Caco-2 (cell line): ENCODE data around the gene MAD1L1. TPM values are rescaled to one million over a fixed set of nuclear protein-coding genes. Genes with fewer than 3 reads are reported as not detected.
A peak's percentile ranks its signal among the peaks of the same experiment; 100 is the strongest.

Source experiments
- BruUV-seq: library from RNA; stranded (reverse); fragments of 400-500 nt; replicated peaks from 2 replicates; lab custom pipeline; 2021; lab: Mats Ljungman, UMichigan
- CTCF ChIA-PET: fragments of 300-600 bp; sonication (Branson Sonifier 250); formaldehyde crosslinking; loops from one replicate; lab custom pipeline; 2022; ENCODE audit warnings: antibody characterized with exemption; lab: Charles Lee
- POLR2A ChIA-PET: fragments of 300-600 bp; sonication (Branson Sonifier 250); formaldehyde crosslinking; loops from one replicate; lab custom pipeline; 2022; ENCODE audit warnings: antibody characterized with exemption; lab: Charles Lee
- DNase-seq, 2 experiments: peaks; one replicate each; pipeline versions ENCODE4 v3.0.0 to v3.0.0-alpha.2; 2020 to 2022
- H3K27me3 ChIP-seq: replicated peaks from 2 replicates; pipeline ENCODE4 v1.6.0; 2011; ENCODE audit warnings: low read length; ENCODE audit not compliant: control insufficient read depth, insufficient read depth
- H3K36me3 ChIP-seq: 2 replicates; pipeline ENCODE4 v1.5.1; 2011; ENCODE audit warnings: low read length; ENCODE audit not compliant: control insufficient read depth, insufficient read depth
- H3K4me1 ChIP-seq: fragments of 250-450 bp; sonication (Bioruptor Pico); 2 replicates; pipeline ENCODE4 v1.5.1; 2020; ENCODE audit warnings: mild to moderate bottlenecking
- H3K4me3 ChIP-seq: 2 replicates; pipeline ENCODE4 v1.5.1; 2011; ENCODE audit warnings: low read depth, mild to moderate bottlenecking, control low read depth, low read length
- H3K9me3 ChIP-seq: fragments of 250-450 bp; sonication (Bioruptor Pico); 2 replicates; pipeline ENCODE4 v1.5.1; 2020; ENCODE audit warnings: mild to moderate bottlenecking, moderate library complexity
- H3K27ac Mint-ChIP-seq: one replicate; pipeline ENCODE4 v1.8.0; 2022; ENCODE audit warnings: mixed read lengths; ENCODE audit not compliant: unreplicated experiment
- H3K27me3 Mint-ChIP-seq: one replicate; pipeline ENCODE4 v1.8.0; 2022; ENCODE audit warnings: mixed read lengths; ENCODE audit not compliant: insufficient read depth, unreplicated experiment
- H3K36me3 Mint-ChIP-seq: one replicate; pipeline ENCODE4 v1.8.0; 2022; ENCODE audit warnings: mild to moderate bottlenecking, mixed read lengths; ENCODE audit not compliant: insufficient read depth, unreplicated experiment
- H3K4me1 Mint-ChIP-seq: one replicate; pipeline ENCODE4 v1.8.0; 2022; ENCODE audit warnings: low read depth, mixed read lengths; ENCODE audit not compliant: unreplicated experiment
- H3K4me3 Mint-ChIP-seq: one replicate; pipeline ENCODE4 v1.8.0; 2022; ENCODE audit warnings: mild to moderate bottlenecking, moderate library complexity, mixed read lengths; ENCODE audit not compliant: unreplicated experiment
- H3K9me3 Mint-ChIP-seq: one replicate; pipeline ENCODE4 v1.8.0; 2022; ENCODE audit warnings: mixed read lengths; ENCODE audit not compliant: unreplicated experiment
- CTCF ChIP-seq, 2 experiments: fragments of 200-600 bp in 1 of 2; IDR thresholded peaks; 1 replicate in 1 of 2; 2 replicates in 1 of 2; pipeline versions ENCODE4 v1.5.1 to v1.8.0; 2011 to 2022; ENCODE audit warnings: antibody characterized with exemption in 1 of 2, control low read depth in 1 of 2, inconsistent platforms in 1 of 2, low read depth in 1 of 2, low read length in 1 of 2, mild to moderate bottlenecking in 1 of 2, moderate library complexity in 1 of 2; ENCODE audit not compliant: insufficient read depth in 1 of 2, severe bottlenecking in 1 of 2, unreplicated experiment in 1 of 2
- intact Hi-C: fragments of 100-400 bp; cut with micrococcal nuclease; formaldehyde crosslinking; loops from one replicate; pipeline ENCODE4 v1.10.0; 2022; ENCODE audit not compliant: unreplicated experiment
- total RNA-seq: library from RNA; stranded (reverse); gene quantifications from 2 replicates; pipeline ENCODE4 v1.2.3, GENCODE V29; 2022

Gene MAD1L1
- total RNA-seq, 1 experiment from 2014 or later = 58.6 TPM

GRCh38 chr7:2247141-2247995, 14.6 kb upstream of the MAD1L1 start:
- intact Hi-C loops = loop anchor here (1.0 kb wide), 1 partner anchor 101 kb away; no protein-coding TSS in a partner anchor
- peaks cover 20% of the 10 kb centered on the region for H3K36me3 Mint-ChIP-seq
- BruUV-seq = no TSS peak
- ChIA-PET CTCF (no interaction called here), POLR2A (no interaction called here)
- H3K27ac Mint-ChIP-seq = no peak overlapping the region
- no peak overlapping the region for H3K4me3 ChIP-seq
- peak in 1 of 2 experiments; percentile 65 for DNase-seq
- peaks cover 5% of the 10 kb centered on the region; the same call in 1 of the 2 replicates for H3K4me1 ChIP-seq
- peaks cover 13% of the 10 kb centered on the region for H3K4me1 Mint-ChIP-seq
- H3K4me3 Mint-ChIP-seq = no peak overlapping the region
- peak; percentile 79 to 80 for TF ChIP-seq CTCF (IDR thresholded peaks at IDR 0.05; ENCODE audit: insufficient read depth in 1 of 2, low read depth in 1 of 2, low read length in 1 of 2, severe bottlenecking in 1 of 2, unreplicated experiment in 1 of 2)
- H3K9me3 Mint-ChIP-seq = no peaks in the 10 kb centered on the region
- H3K9me3 ChIP-seq = no peaks in the 10 kb centered on the region
- H3K36me3 ChIP-seq = no peaks in the 10 kb centered on the region
- H3K27me3 Mint-ChIP-seq = no peaks in the 10 kb centered on the region
- H3K27me3 ChIP-seq = no peaks in the 10 kb centered on the region

GRCh38 chr7:2245883-2246675, 13.3 kb upstream of the MAD1L1 start:
- H3K4me1 Mint-ChIP-seq = peaks cover 13% of the 10 kb centered on the region
- intact Hi-C loops = no loop called here
- H3K4me3 Mint-ChIP-seq = no peak overlapping the region
- H3K9me3 Mint-ChIP-seq = no peaks in the 10 kb centered on the region
- no peaks in the 10 kb centered on the region for H3K36me3 ChIP-seq
- no peaks in the 10 kb centered on the region for H3K27me3 Mint-ChIP-seq
- H3K36me3 Mint-ChIP-seq = peaks cover 20% of the 10 kb centered on the region
- CTCF ChIA-PET = no interaction called here
- H3K27ac Mint-ChIP-seq = peak overlapping the region; percentile 32
- TF ChIP-seq CTCF (IDR thresholded peaks at IDR 0.05; ENCODE audit: insufficient read depth in 1 of 2, low read depth in 1 of 2, low read length in 1 of 2, severe bottlenecking in 1 of 2, unreplicated experiment in 1 of 2) = no peak
- POLR2A ChIA-PET = no interaction called here
- H3K27me3 ChIP-seq = no peaks in the 10 kb centered on the region
- H3K4me1 ChIP-seq = peaks cover 5% of the 10 kb centered on the region; the same call in 1 of the 2 replicates
- no peak for DNase-seq
- BruUV-seq = no TSS peak
- H3K9me3 ChIP-seq = no peaks in the 10 kb centered on the region
- H3K4me3 ChIP-seq = no peak overlapping the region

GRCh38 chr7:2244404-2244995, 11.8 kb upstream of the MAD1L1 start:
- Histone ChIP-seq H3K4me1 (peaks cover 5% of the 10 kb centered on the region; the same call in 1 of the 2 replicates), H3K9me3 (no peaks in the 10 kb centered on the region), H3K27me3 (no peaks in the 10 kb centered on the region), H3K36me3 (no peaks in the 10 kb centered on the region), H3K4me3 (no peak overlapping the region)
- BruUV-seq = no TSS peak
- Mint-ChIP-seq H3K27me3 (no peaks in the 10 kb centered on the region), H3K27ac (no peak overlapping the region), H3K9me3 (no peaks in the 10 kb centered on the region), H3K4me1 (peaks cover 13% of the 10 kb centered on the region), H3K36me3 (peaks cover 19% of the 10 kb centered on the region), H3K4me3 (no peak overlapping the region)
- DNase-seq = no peak
- intact Hi-C loops = loop anchor here (5.0 kb wide), 1 partner anchor 68 kb away; the partner anchor contains the start of gene SNX8
- ChIA-PET POLR2A (no interaction called here), CTCF (no interaction called here)
- no peak for TF ChIP-seq CTCF (IDR thresholded peaks at IDR 0.05; ENCODE audit: insufficient read depth in 1 of 2, low read depth in 1 of 2, low read length in 1 of 2, severe bottlenecking in 1 of 2, unreplicated experiment in 1 of 2)
